SU-DHL-6 (cell line): Measurements from ENCODE around the gene CNTRL.

Experiments
- H2AFZ ChIP-seq: fragments of 200-600 bp; sonication (generic); 2 replicates; pipeline ENCODE4 v1.6.1; 2014; ENCODE audit warnings: low read depth, mild to moderate bottlenecking, moderate library complexity, mixed read lengths, antibody characterized with exemption, low read length; ENCODE audit not compliant: severe bottlenecking
- H3F3A ChIP-seq: fragments of 200-600 bp; shearing (Covaris generic); 2 replicates; pipeline ENCODE4 v1.6.0; 2016; ENCODE audit warnings: antibody characterized with exemption, mild to moderate bottlenecking; ENCODE audit not compliant: insufficient read depth
- H3K27ac ChIP-seq: fragments of 200-600 bp; sonication (generic); 2 replicates; pipeline ENCODE4 v1.5.1; 2016; ENCODE audit warnings: low read depth, mild to moderate bottlenecking, low read length, moderate library complexity, mixed read lengths
- H3K27me3 ChIP-seq: fragments of 200-600 bp; sonication (generic), shearing (Covaris generic); 2 replicates; pipeline ENCODE4 v1.6.0; 2014; ENCODE audit warnings: mild to moderate bottlenecking, low read length
- H3K36me3 ChIP-seq: fragments of 200-600 bp; sonication (generic); 2 replicates; pipeline ENCODE4 v1.6.1; 2014; ENCODE audit warnings: mild to moderate bottlenecking, low read length, mixed read lengths
- H3K4me2 ChIP-seq: fragments of 300-600, 200-600 bp; shearing (Covaris generic), sonication (generic); 2 replicates; pipeline ENCODE4 v1.6.0; 2014; ENCODE audit warnings: low read length, low read depth, mild to moderate bottlenecking; ENCODE audit not compliant: poor library complexity, severe bottlenecking
- H3K4me3 ChIP-seq: fragments of 200-600 bp; sonication (generic); 2 replicates; pipeline ENCODE4 v1.5.1; 2014; ENCODE audit warnings: antibody characterized with exemption, low read length, mild to moderate bottlenecking, mixed read lengths; ENCODE audit not compliant: insufficient read depth, poor library complexity, severe bottlenecking
- H3K79me2 ChIP-seq: fragments of 200-600 bp; sonication (generic); 2 replicates; pipeline ENCODE4 v1.6.1; 2014; ENCODE audit warnings: mild to moderate bottlenecking, low read length, moderate library complexity; ENCODE audit not compliant: insufficient read depth
- H3K9ac ChIP-seq: fragments of 200-600 bp; sonication (generic); 2 replicates; pipeline ENCODE4 v1.7.0; 2014; ENCODE audit warnings: mild to moderate bottlenecking, low read length
- H3K9me2 ChIP-seq: fragments of 200-600 bp; sonication (generic); replicated peaks from 2 replicates; pipeline ENCODE4 v1.6.1; 2014; ENCODE audit warnings: low read length; ENCODE audit not compliant: insufficient read depth
- H3K9me3 ChIP-seq: fragments of 200-600 bp; sonication (generic); 2 replicates; pipeline ENCODE4 v1.6.1; 2014; ENCODE audit warnings: low read length, mixed read lengths; ENCODE audit not compliant: insufficient read depth
- H4K20me1 ChIP-seq: fragments of 200-600 bp; sonication (generic); 2 replicates; pipeline ENCODE4 v1.6.1; 2014; ENCODE audit warnings: low read depth, mild to moderate bottlenecking, antibody characterized with exemption, low read length, moderate library complexity, mixed read lengths
- EZH2phosphoT487 ChIP-seq: fragments of 200-600 bp; sonication (generic), shearing (Covaris generic); conservative IDR thresholded peaks from 2 replicates; pipeline ENCODE4 v1.6.1; 2018; ENCODE audit warnings: mild to moderate bottlenecking, antibody characterized with exemption, low read length, moderate library complexity, mixed read lengths
- TF ChIP-seq, protein P1 (sequence below): fragments of 200-600 bp; sonication (generic); IDR thresholded peaks from one replicate; pipeline ENCODE4 v1.5.1; 2017; ENCODE audit warnings: antibody characterized with exemption, mild to moderate bottlenecking, low read length, moderate library complexity; ENCODE audit not compliant: insufficient read depth, poor library complexity, severe bottlenecking

The CNTRL gene

DNA sequence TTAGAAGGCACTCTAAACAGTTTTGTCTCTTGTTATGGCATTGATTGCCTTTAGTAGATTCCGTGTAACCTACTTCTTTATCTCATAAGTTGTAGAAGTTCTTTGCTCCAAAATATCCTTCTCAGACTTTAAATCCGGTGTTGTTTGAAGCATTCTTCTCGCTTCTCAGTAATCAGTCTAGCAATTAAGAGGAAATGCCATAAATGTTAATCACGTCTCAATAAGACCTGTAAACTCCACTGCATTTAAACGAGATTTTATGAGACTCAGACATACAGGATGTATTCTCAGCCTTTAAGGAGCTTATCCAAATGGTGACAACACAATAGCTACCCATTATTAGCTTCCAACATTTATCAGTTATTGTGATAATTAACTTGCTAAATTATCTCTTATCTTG is 16.9 kb upstream of the CNTRL start:
- Histone ChIP-seq H3K36me3 (peaks cover 3% of the 10 kb centered on the region; the same call in 1 of the 2 replicates), H3K9ac (no peak overlapping the region), H3K27me3 (no peaks in the 10 kb centered on the region), H3K4me2 (no peak overlapping the region), H4K20me1 (no peaks in the 10 kb centered on the region), H3F3A (peaks cover 5% of the 10 kb centered on the region; the same call in 1 of the 2 replicates), H3K4me3 (no peak overlapping the region), H3K9me2 (no peaks in the 10 kb centered on the region), H3K27ac (no peak overlapping the region), H3K9me3 (no peaks in the 10 kb centered on the region), H3K79me2 (no peaks in the 10 kb centered on the region), H2AFZ (no peak overlapping the region)
- TF ChIP-seq, protein P1, sequence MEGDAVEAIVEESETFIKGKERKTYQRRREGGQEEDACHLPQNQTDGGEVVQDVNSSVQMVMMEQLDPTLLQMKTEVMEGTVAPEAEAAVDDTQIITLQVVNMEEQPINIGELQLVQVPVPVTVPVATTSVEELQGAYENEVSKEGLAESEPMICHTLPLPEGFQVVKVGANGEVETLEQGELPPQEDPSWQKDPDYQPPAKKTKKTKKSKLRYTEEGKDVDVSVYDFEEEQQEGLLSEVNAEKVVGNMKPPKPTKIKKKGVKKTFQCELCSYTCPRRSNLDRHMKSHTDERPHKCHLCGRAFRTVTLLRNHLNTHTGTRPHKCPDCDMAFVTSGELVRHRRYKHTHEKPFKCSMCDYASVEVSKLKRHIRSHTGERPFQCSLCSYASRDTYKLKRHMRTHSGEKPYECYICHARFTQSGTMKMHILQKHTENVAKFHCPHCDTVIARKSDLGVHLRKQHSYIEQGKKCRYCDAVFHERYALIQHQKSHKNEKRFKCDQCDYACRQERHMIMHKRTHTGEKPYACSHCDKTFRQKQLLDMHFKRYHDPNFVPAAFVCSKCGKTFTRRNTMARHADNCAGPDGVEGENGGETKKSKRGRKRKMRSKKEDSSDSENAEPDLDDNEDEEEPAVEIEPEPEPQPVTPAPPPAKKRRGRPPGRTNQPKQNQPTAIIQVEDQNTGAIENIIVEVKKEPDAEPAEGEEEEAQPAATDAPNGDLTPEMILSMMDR = no peak
- TF ChIP-seq EZH2phosphoT487 = no peak

DNA sequence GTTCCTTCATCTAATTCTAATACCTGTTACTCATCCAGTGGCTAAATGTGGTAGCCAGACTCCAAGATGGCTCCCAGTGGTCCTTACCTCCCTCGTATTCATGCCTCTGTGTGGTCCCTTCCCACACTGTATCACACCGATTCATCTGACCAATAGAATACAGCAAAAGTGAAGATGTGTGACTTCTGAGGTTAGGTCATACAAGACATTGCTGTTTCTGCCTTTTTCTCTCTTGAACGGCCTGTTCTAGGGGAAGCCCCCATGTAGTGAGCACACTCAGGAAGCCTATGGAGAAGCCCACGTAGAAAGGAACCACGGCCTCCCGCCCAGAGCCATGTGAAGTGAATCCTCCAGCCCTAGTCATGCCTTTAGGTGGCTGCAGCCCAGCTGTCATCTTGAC is 15.2 kb upstream of the CNTRL start:
- no peak overlapping the region for H3K4me2 ChIP-seq
- no peaks in the 10 kb centered on the region for H4K20me1 ChIP-seq
- H2AFZ ChIP-seq = no peak overlapping the region
- peaks cover 5% of the 10 kb centered on the region; the same call in 1 of the 2 replicates for H3F3A ChIP-seq
- peaks cover 3% of the 10 kb centered on the region; the same call in 1 of the 2 replicates for H3K36me3 ChIP-seq
- H3K9me3 ChIP-seq = no peaks in the 10 kb centered on the region
- no peaks in the 10 kb centered on the region for H3K79me2 ChIP-seq
- no peaks in the 10 kb centered on the region for H3K9me2 ChIP-seq
- H3K9ac ChIP-seq = no peak overlapping the region
- no peaks in the 10 kb centered on the region for H3K27me3 ChIP-seq
- TF ChIP-seq, protein P1 = no peak
- no peak for TF ChIP-seq EZH2phosphoT487
- H3K4me3 ChIP-seq = no peak overlapping the region
- no peak overlapping the region for H3K27ac ChIP-seq

DNA sequence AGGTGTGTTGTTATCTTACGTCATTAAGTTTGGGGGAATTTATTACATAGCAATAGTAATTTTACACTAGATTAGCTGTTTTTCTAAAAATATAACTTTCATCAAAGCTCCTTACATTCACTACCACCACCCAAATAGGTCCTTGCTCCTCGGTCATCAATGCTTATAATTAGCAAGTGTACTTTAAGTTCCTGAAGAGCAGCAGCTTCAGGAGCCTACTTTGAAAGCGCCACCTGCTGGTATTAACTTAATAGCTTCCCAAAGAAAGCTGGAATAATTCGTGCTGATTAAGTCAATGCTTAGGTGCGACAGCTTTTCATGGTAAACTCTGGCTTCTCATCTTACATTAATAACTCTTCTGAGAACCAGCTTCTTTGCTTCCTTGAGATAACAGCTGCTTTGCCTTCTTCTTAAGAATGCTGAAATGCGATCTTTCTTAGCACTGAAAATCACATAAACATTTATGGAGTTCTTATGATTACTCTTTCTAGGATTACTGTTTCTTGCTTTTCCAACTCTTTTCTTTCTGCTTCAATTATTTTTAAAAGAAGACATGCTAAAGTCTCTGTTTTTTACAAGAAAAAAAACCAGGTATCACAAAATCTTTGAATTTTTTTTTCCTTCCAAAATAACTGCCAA is 14.6 kb upstream of the CNTRL start:
- Histone ChIP-seq H3K4me2 (no peak overlapping the region), H3K4me3 (no peak overlapping the region), H3F3A (peaks cover 5% of the 10 kb centered on the region; the same call in 1 of the 2 replicates), H3K27me3 (no peaks in the 10 kb centered on the region), H3K79me2 (no peaks in the 10 kb centered on the region), H3K9ac (no peak overlapping the region), H3K9me2 (no peaks in the 10 kb centered on the region), H3K36me3 (peaks cover 3% of the 10 kb centered on the region; the same call in 1 of the 2 replicates), H2AFZ (no peak overlapping the region), H4K20me1 (no peaks in the 10 kb centered on the region), H3K9me3 (no peaks in the 10 kb centered on the region), H3K27ac (no peak overlapping the region)
- TF ChIP-seq, protein P1 = peak; percentile 67
- no peak for TF ChIP-seq EZH2phosphoT487
